Mucosa of rectum (tissue), 2 donors: ENCODE data around the gene ELOVL6.

Experiments used
- H3K27ac ChIP-seq, 2 donors: one replicate each; pipeline ENCODE4 v1.7.0; 2013; ENCODE audit warnings: inconsistent platforms in 2 of 2, low read depth in 2 of 2, low read length in 2 of 2
- H3K27me3 ChIP-seq, 2 donors: one replicate each; pipeline ENCODE4 v1.7.0; 2013; ENCODE audit warnings: low read length in 2 of 2; ENCODE audit not compliant: control insufficient read depth in 2 of 2, insufficient read depth in 2 of 2
- H3K36me3 ChIP-seq, 2 donors: one replicate each; pipeline ENCODE4 v1.7.0; 2013; ENCODE audit warnings: low read length in 2 of 2; ENCODE audit not compliant: control insufficient read depth in 2 of 2, insufficient read depth in 2 of 2
- H3K4me1 ChIP-seq, 2 donors: one replicate each; pipeline ENCODE4 v1.7.0; 2013; ENCODE audit warnings: low read length in 2 of 2, mild to moderate bottlenecking in 1 of 2; ENCODE audit not compliant: control insufficient read depth in 2 of 2, insufficient read depth in 2 of 2
- H3K4me3 ChIP-seq, 2 donors: one replicate each; pipeline ENCODE4 v1.7.0; 2013; ENCODE audit warnings: low read length in 2 of 2
- H3K9ac ChIP-seq, 2 donors: one replicate each; pipeline ENCODE4 v1.7.0; 2013; ENCODE audit warnings: low read length in 2 of 2, low read depth in 1 of 2, mild to moderate bottlenecking in 1 of 2
- H3K9me3 ChIP-seq, 2 donors: one replicate each; pipeline ENCODE4 v1.7.0; 2013; ENCODE audit warnings: low read length in 2 of 2; ENCODE audit not compliant: control insufficient read depth in 2 of 2
- donor health status: healthy.
- donor health status: Normal muscosa, but diverticular disease.

ELOVL6 gene

DNA sequence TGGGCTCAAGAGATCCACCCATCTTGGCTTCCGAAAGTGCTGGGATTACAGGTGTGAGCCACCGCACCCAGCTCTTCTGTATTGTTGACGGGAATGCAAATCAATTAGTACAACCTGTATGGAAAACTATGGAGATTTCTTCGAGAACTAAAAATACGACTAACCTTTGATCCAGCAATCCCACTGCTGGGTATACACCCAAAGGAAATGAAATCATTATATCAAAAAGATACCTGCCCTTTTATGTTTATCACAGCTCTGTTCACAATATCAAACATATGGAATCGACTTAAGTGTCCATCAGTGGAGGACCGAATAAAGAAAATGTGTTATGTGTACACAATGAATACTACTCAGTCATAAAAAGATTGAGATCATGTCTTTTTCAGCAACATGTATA is 49.3 kb downstream of the ELOVL6 start:
- Histone ChIP-seq H3K9ac (no peak overlapping the region), H3K4me3 (no peak overlapping the region), H3K9me3 (no peaks in the 10 kb centered on the region), H3K4me1 (no peaks in the 10 kb centered on the region), H3K27me3 (no peaks in the 10 kb centered on the region), H3K27ac (no peak overlapping the region), H3K36me3 (no peaks in the 10 kb centered on the region)

- Histone ChIP-seq H3K27me3 (no peaks in the 10 kb centered on the region), H3K4me1 (peaks cover 0 to 3% of the 10 kb centered on the region in 2 donors), H3K4me3 (no peak overlapping the region), H3K27ac (peak overlapping the region in 1 of 2 donors; percentile 5), H3K9me3 (no peaks in the 10 kb centered on the region), H3K36me3 (no peaks in the 10 kb centered on the region), H3K9ac (no peak overlapping the region)
These were observed 56.0 kb downstream of the ELOVL6 start for GRCh38 chr4:110142461-110142860.

GRCh38 chr4:110139815-110140214 is 58.6 kb downstream of the ELOVL6 start:
- Histone ChIP-seq H3K9me3 (no peaks in the 10 kb centered on the region), H3K4me3 (no peak overlapping the region), H3K27me3 (no peaks in the 10 kb centered on the region), H3K36me3 (no peaks in the 10 kb centered on the region), H3K27ac (no peak overlapping the region), H3K4me1 (peaks cover 2 to 11% of the 10 kb centered on the region in 2 donors), H3K9ac (no peak overlapping the region)

DNA sequence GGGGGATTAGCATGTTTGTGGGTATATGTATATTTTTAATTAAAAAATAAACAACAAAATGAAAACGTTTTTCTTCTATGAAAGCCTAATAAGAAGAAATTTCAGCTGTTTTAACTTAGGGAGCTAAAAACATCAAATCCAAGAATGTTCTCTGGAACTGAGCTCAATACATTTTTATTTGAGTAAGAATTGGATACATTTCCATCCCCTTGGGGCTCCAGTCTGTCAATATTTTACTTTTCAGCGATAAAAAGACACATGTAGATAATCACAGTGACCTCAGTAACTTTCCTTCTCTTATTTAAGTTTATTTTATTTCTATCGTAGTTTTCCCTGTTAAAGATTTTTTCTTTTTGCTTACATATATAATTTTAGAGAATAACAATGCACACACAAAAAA is 59.3 kb downstream of the ELOVL6 start:
- H3K27me3 ChIP-seq = no peaks in the 10 kb centered on the region
- no peak overlapping the region for H3K27ac ChIP-seq
- no peaks in the 10 kb centered on the region for H3K9me3 ChIP-seq
- no peaks in the 10 kb centered on the region for H3K36me3 ChIP-seq
- H3K9ac ChIP-seq = no peak overlapping the region
- peaks cover 2 to 18% of the 10 kb centered on the region in 2 donors for H3K4me1 ChIP-seq
- H3K4me3 ChIP-seq = no peak overlapping the region

GRCh38 chr4:110138551-110138950 is 59.9 kb downstream of the ELOVL6 start:
- Histone ChIP-seq H3K9me3 (no peaks in the 10 kb centered on the region), H3K9ac (no peak overlapping the region), H3K4me3 (no peak overlapping the region), H3K4me1 (peaks cover 8 to 24% of the 10 kb centered on the region in 2 donors), H3K36me3 (no peaks in the 10 kb centered on the region), H3K27me3 (no peaks in the 10 kb centered on the region), H3K27ac (no peak overlapping the region)

- H3K36me3 ChIP-seq = no peaks in the 10 kb centered on the region
- no peaks in the 10 kb centered on the region for H3K27me3 ChIP-seq
- H3K4me1 ChIP-seq = peaks cover 8 to 31% of the 10 kb centered on the region in 2 donors
- no peak overlapping the region for H3K4me3 ChIP-seq
- H3K9ac ChIP-seq = no peak overlapping the region
- H3K9me3 ChIP-seq = no peaks in the 10 kb centered on the region
- no peak overlapping the region for H3K27ac ChIP-seq
These were observed 60.6 kb downstream of the ELOVL6 start for GRCh38 chr4:110137829-110138228.

- Histone ChIP-seq H3K9ac (peak overlapping the region in 1 of 2 donors; percentile 19), H3K9me3 (no peaks in the 10 kb centered on the region), H3K36me3 (no peaks in the 10 kb centered on the region), H3K27me3 (no peaks in the 10 kb centered on the region), H3K27ac (peak overlapping the region; percentile 2 to 66), H3K4me1 (peaks cover 16 to 41% of the 10 kb centered on the region in 2 donors), H3K4me3 (no peak overlapping the region)
These were observed 62.9 kb downstream of the ELOVL6 start for GRCh38 chr4:110135523-110135922.

- H3K9ac ChIP-seq = peak overlapping the region in 1 of 2 donors; percentile 19
- no peaks in the 10 kb centered on the region for H3K27me3 ChIP-seq
- H3K27ac ChIP-seq = peak overlapping the region; percentile 2 to 66
- no peaks in the 10 kb centered on the region for H3K36me3 ChIP-seq
- H3K9me3 ChIP-seq = no peaks in the 10 kb centered on the region
- H3K4me1 ChIP-seq = peaks cover 16 to 44% of the 10 kb centered on the region in 2 donors
- H3K4me3 ChIP-seq = peak overlapping the region in 1 of 2 donors; percentile 25
These were observed 63.3 kb downstream of the ELOVL6 start for GRCh38 chr4:110135076-110135475.

- H3K27ac ChIP-seq = peak overlapping the region; percentile 64 to 66
- H3K9ac ChIP-seq = no peak overlapping the region
- H3K27me3 ChIP-seq = no peaks in the 10 kb centered on the region
- peaks cover 16 to 44% of the 10 kb centered on the region in 2 donors for H3K4me1 ChIP-seq
- no peaks in the 10 kb centered on the region for H3K36me3 ChIP-seq
- H3K4me3 ChIP-seq = peak overlapping the region in 1 of 2 donors; percentile 25
- H3K9me3 ChIP-seq = no peaks in the 10 kb centered on the region
These were observed 64.0 kb downstream of the ELOVL6 start for GRCh38 chr4:110134269-110134869.

- Histone ChIP-seq H3K4me1 (peaks cover 18 to 49% of the 10 kb centered on the region in 2 donors), H3K27ac (peak overlapping the region; percentile 62 to 64), H3K36me3 (no peaks in the 10 kb centered on the region), H3K9ac (no peak overlapping the region), H3K27me3 (no peaks in the 10 kb centered on the region), H3K4me3 (peak overlapping the region in 1 of 2 donors; percentile 26), H3K9me3 (no peaks in the 10 kb centered on the region)
These were observed 65.3 kb downstream of the ELOVL6 start for GRCh38 chr4:110132816-110133719.
